ENCODE measurements around the gene RENBP.
"Not testable (repeated sequence)": the region's sequence is repeated elsewhere in the genome, so short reads cannot be mapped to it uniquely, and the experiment has no call there.

RENBP gene

GRCh38 chrX:153944140-153944799 is at the start of gene RENBP:
TSS of gene RENBP (minus strand) at chrX:153944643. CDS start at chrX:153944610, 33 bp downstream.
- DNase-seq, result peak; percentile 67

DNA sequence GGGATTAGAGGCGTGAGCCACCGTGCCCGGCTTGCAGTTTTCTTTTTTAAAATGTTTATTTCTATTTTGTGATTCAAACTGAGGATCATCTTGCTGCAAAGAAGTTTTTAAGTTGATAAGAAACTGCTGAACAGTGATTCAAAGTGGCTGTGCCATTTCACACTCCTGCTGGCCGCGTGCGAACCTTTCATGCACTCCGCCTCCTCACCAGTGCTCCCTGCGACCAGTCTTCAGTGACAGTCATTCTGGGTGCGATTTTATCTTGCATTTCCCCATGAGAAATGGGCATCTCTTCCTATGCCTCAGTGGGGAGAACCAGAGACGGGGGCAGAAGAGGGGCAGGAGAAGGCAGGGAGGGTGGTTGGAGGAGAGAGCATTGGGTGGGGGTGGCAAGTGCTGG is 49.5 kb upstream of the RENBP start:
- no peak for DNase-seq

- DNase-seq, result no peak
Observed at GRCh38 chrX:153993079-153993478, 48.6 kb upstream of the RENBP start.

DNA sequence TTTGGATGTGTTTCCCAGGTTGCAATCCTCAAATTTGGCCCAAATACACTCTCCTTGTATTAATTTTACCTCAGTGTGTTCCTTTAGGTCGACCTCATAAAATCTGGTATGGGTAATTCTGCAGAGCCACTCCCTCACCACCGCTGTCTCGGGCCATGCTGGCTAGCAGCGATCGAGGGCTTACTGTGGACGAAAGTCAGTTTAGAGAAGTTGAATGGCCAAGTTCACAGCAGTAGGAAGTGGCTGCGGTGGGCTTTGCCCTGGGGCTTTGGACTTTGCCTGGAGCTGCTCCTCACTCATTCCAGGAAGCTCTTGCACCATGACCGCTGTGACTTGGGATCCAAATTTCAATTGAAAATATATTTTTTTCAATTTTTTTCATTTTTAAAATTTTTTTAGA is 47.7 kb upstream of the RENBP start:
- DNase-seq, result peak; percentile 54

GRCh38 chrX:153991013-153991580 is 46.7 kb upstream of the RENBP start:
- no peak for DNase-seq

DNA sequence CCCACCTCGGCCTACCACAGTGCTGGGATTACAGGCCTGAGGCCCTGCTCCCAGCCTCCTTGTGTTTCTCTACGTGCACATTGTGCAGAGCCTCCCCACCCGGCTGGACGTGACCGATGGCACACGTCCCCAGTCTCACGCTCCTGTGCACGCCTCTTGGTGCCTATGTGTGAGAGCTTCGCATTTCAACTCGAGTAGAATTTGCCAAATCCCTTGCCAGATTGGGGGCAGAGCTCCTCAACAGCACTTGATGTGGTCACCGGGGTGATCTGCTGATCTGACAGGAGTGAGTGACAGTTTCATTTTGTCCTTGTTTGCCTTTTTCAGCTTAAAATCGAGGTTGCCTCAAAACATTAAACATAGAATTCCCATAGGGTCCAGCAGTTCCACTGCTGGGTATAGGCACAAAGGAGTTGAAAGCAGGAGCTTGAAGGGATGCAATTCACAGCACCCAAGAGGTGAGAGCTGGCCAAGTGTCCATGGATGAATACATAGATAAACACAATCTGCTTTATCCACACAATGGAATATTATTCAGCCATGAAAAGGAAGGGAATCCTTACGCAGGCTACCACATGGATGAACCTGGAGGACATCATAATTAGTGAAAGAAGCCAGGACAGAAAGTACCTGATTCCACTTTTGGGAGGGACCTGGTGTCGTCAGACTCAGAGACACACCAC is 45.7 kb upstream of the RENBP start:
- DNase-seq, result no peak

DNA sequence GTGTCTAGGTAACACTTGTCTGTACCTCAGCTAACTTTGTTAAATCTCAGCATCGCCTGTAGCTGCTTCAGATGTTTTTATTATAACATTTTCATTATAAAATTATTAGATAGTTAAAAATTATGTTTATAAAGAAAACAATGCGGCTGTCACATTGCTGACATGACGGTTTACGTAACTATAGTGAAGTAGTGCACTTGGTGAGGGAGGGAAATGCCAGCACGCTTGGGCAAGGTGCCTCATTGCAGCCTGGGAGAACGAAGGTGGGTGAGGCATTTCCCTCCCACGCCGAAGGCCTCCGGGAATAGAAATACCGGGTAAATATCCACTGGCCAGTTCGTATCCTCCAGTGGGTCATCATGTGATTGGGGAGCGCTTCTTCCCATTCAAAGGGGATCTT is 44.0 kb upstream of the RENBP start:
- no peak for DNase-seq

DNA sequence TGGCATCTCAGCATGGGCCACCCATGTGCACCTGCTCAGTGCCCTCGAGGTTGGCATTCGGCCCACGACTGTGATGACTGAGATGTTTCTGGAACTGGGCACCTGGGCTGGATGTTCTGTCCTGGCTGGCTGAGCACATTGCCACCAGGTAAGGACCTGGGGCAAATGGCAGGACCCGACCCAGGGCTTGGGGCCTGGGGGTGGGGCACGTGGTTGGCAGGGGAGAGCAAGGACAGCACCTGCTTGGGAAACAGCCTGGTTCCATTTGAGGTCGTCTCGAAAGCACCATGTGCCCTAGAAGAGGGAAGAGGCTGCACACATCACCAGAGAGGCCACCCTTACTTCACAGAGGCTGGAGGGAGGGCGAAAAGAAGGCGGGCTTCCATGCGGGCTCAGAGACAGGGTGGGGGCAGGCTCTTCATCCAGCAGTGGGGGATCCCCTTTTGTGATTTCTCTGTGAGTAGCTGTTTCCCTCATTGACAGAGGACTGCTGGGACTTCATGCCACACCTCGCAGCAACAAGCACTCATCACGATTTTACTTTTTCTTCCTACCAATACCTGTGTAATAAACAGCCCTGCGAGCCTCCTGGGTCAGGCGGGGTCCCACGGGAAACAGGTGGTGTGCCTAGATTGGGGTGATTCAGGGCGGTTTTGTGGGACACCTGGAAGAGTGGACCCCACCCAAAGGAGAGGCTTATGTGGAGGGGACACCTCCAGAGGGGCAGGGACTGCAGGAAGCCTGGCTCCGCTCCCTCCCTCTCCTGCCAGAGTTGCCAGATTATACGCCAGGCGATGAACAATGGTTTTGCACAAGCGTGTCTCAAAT is 40.1 kb upstream of the RENBP start:
- peak; percentile 21 for DNase-seq

GRCh38 chrX:153983321-153983801 is 38.9 kb upstream of the RENBP start:
- DNase-seq, result peak; percentile 77

DNA sequence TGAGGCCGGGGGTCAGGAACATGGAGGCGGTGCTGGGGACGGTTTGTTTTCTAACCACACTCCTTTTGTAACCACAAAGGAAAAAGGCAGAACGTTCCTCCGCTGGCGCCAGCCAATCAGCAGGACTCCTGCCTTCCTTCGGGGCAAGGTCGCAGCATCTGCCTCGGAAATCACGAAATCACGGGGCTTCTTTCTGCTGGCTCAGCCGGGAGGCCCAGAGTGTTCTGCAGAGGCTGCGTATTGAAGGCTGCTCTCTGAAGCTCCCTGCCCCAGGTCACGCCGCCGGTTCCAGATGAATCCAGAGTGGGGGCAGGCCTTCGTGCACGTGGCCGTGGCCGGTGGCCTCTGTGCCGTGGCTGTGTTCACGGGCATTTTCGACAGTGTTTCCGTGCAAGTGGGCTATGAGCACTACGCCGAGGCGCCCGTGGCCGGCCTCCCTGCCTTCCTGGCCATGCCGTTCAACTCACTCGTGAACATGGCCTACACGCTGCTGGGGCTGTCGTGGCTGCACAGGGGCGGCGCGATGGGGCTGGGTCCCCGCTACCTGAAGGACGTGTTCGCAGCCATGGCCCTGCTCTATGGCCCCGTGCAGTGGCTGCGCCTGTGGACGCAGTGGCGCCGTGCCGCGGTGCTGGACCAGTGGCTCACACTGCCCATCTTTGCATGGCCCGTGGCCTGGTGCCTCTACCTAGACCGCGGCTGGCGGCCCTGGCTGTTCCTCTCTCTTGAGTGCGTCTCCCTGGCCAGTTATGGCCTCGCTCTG is 37.5 kb upstream of the RENBP start:
- DNase-seq, result peak; percentile 59

DNA sequence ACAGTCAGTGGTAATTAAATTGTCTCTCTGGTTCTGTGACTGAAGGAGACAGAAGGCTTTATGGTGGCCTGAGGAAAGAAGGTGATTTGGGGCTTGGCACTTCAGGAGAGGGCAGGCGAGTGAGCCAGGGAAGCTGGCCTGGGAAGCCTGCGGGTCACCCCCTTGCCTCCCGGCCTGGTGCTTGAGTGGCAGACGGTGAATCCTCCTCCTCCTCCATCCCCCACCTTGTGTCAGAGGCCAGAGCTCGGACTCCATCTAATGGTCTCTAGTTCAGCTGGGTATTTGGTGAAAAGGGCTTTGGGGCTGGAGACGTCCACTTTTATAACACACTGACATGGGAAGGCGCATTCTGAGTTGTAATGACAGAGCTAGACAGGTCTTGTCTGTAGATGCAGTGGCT is 36.8 kb upstream of the RENBP start:
- no peak for DNase-seq

GRCh38 chrX:153980394-153980793 is 36.0 kb upstream of the RENBP start:
- DNase-seq, result not testable (repeated sequence)

GRCh38 chrX:153974726-153975286 is 30.4 kb upstream of the RENBP start:
- peak; percentile 2 for DNase-seq

- peak; percentile 46 for DNase-seq
Observed at GRCh38 chrX:153974003-153974725, 29.7 kb upstream of the RENBP start.

- DNase-seq, result peak; percentile 1
Observed at GRCh38 chrX:153973127-153974002, 28.9 kb upstream of the RENBP start.

DNA sequence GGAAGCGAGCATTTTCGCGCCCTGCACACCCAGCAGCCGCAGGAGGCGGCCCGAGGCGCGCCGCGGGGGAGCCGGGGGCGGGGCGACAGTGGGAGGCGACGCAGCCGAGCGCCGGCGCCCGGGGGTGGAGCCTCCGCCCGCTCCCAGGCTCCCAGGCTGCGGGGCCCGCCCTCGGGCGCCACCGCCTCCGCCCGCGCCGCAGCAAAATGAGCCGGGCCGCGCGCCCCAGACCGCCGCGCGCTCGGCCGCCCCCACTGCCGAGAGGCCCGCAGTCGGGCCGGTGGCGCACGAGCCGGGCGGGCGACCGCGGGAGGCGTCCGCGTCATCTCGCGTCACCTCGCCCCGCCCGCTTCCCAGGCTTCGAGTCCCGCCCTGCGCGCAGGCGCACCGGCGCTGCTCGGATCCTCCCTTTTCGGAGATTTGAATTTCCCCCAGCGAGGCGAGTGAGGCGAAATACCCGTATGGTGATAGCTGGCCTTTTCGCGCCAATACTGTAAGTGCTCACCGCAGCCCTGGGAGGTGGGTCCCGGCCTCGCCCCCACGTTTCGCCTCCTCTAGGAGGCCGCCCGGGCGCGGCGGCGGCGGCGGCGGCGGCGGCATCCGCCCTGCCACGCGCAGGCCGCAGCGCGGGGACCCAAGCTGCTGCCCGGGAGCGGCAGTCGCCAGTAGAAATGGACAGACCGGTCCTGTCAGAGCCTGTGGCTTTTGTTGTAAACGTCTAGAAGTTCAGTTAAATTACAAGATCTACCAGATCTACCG is 28.1 kb upstream of the RENBP start, which contains the start of gene TMEM187:
Gene TMEM187, plus strand, starts transcription at position 387 of the 759 bp plus-strand sequence. CDS start 9,309 bp downstream, outside the sequence.
- DNase-seq, result peak; percentile 92

DNA sequence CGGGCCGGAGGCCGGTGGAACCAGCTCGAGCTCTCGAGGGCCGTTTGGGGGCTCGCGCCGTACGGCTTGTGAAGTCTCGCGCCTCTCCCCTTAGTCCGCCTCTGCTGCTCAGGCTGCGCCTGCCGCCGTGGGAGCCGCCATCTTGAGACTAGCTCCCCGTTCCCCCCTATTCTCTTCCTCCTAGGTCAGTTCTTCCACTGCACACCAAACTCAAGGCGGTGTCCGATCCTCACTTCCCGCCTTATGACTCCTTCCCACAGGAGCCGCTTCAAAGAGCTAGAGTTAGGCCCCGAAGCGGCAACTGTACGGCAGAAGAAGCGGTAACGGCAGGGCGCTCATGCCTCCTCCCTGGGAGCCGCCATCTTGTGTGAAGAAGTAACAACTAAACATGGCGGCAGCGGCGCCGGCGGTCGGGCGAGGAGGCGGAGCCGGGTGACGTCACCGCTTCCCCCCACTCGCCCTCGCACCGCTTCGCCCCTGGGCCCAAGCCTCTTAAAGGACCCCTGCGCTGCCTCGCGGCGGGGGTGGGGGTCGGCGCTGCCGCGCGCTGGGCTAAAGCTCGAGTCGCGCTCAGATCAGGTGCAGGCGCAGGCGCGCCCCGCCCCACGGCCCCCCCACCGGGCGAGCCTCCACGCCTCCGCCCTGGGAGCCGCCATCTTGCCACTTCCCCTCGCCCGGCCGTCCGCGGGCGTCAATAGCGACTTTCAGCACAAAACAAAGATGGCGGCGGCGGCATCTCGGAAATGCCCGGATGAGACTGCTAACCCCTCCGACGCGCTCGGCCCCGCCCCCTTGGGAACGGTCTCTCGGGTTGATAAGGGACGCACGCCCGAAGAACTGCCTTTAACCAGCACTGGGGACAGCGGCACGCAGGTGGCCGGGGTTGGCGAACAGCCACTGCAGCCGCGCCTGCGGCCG is 27.3 kb upstream of the RENBP start, which contains the start of gene HCFC1:
Gene HCFC1, minus strand, starts transcription at position 369 of the 918 bp plus-strand sequence. CDS start 978 bp downstream, outside the sequence.
- DNase-seq, result peak; percentile 91

- DNase-seq, result peak; percentile 92
Observed at GRCh38 chrX:153971124-153971449, 26.6 kb upstream of the RENBP start.

Measured in suppressor macrophage treated with lipopolysaccharide for 4 hours (primary cell).